ENCODE data around the gene UBL7. TPM values are rescaled to one million over a fixed set of nuclear protein-coding genes. Genes with fewer than 3 reads are reported as not detected.

UBL7 gene
- polyA plus RNA-seq, 1 donor from 2014 or later: 70.7 TPM

GRCh38 chr15:74454764-74455500 lies 6.0 kb downstream of the UBL7 start:
- H3K27ac ChIP-seq (ENCODE audit: low read length): no peak overlapping the region

GRCh38 chr15:74453925-74454763 lies 6.8 kb downstream of the UBL7 start:
- no peak overlapping the region for H3K4me2 ChIP-seq (ENCODE audit: low read length)
- H3K4me3 ChIP-seq (ENCODE audit: low read length): no peak overlapping the region
- no peaks in the 10 kb centered on the region for H3K36me3 ChIP-seq (ENCODE audit: insufficient read depth, low read length)
- H3K79me2 ChIP-seq (replicated peaks; ENCODE audit: insufficient read depth, low read length): no peaks in the 10 kb centered on the region
- H3K27ac ChIP-seq (ENCODE audit: low read length): no peak overlapping the region
- H4K20me1 ChIP-seq (ENCODE audit: insufficient read depth): no peaks in the 10 kb centered on the region
- no peaks in the 10 kb centered on the region for H3K27me3 ChIP-seq (ENCODE audit: insufficient read depth, low read depth, low read length)
- no peaks in the 10 kb centered on the region for H3K9me3 ChIP-seq (ENCODE audit: low read length)
- no peak overlapping the region for H3K9ac ChIP-seq (ENCODE audit: low read length)
- H3K9me2 ChIP-seq (ENCODE audit: insufficient read depth, low read length): no peaks in the 10 kb centered on the region
- no peaks in the 10 kb centered on the region for H3F3A ChIP-seq (ENCODE audit: insufficient read depth, low read length, poor library complexity, severe bottlenecking)
- H2AFZ ChIP-seq (ENCODE audit: low read depth, low read length): no peak overlapping the region
- TF ChIP-seq SMC3 (conservative IDR thresholded peaks at IDR 0.05; ENCODE audit: poor library complexity): no peak
- TF ChIP-seq, protein P1, sequence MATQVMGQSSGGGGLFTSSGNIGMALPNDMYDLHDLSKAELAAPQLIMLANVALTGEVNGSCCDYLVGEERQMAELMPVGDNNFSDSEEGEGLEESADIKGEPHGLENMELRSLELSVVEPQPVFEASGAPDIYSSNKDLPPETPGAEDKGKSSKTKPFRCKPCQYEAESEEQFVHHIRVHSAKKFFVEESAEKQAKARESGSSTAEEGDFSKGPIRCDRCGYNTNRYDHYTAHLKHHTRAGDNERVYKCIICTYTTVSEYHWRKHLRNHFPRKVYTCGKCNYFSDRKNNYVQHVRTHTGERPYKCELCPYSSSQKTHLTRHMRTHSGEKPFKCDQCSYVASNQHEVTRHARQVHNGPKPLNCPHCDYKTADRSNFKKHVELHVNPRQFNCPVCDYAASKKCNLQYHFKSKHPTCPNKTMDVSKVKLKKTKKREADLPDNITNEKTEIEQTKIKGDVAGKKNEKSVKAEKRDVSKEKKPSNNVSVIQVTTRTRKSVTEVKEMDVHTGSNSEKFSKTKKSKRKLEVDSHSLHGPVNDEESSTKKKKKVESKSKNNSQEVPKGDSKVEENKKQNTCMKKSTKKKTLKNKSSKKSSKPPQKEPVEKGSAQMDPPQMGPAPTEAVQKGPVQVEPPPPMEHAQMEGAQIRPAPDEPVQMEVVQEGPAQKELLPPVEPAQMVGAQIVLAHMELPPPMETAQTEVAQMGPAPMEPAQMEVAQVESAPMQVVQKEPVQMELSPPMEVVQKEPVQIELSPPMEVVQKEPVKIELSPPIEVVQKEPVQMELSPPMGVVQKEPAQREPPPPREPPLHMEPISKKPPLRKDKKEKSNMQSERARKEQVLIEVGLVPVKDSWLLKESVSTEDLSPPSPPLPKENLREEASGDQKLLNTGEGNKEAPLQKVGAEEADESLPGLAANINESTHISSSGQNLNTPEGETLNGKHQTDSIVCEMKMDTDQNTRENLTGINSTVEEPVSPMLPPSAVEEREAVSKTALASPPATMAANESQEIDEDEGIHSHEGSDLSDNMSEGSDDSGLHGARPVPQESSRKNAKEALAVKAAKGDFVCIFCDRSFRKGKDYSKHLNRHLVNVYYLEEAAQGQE (IDR thresholded peaks at IDR 0.05; ENCODE audit: borderline replicate concordance): no peak
- TF ChIP-seq EP300 (conservative IDR thresholded peaks at IDR 0.05; ENCODE audit: poor library complexity, severe bottlenecking): no peak
- TF ChIP-seq POLR2AphosphoS5 (IDR thresholded peaks at IDR 0.05): no peak
- no peak for TF ChIP-seq EZH2 (IDR thresholded peaks at IDR 0.05; ENCODE audit: borderline replicate concordance, insufficient read depth, low read length, poor library complexity, severe bottlenecking)
- no peak for TF ChIP-seq RAD21 (conservative IDR thresholded peaks at IDR 0.05)
- no peak for TF ChIP-seq TAF1 (IDR thresholded peaks at IDR 0.05; ENCODE audit: low read depth)

More at GRCh38 chr15:74454764-74455500, 6.0 kb downstream of the UBL7 start:
- H3K79me2 ChIP-seq (replicated peaks; ENCODE audit: insufficient read depth, low read length): no peaks in the 10 kb centered on the region
- H2AFZ ChIP-seq (ENCODE audit: low read depth, low read length): no peak overlapping the region
- H3F3A ChIP-seq (ENCODE audit: insufficient read depth, low read length, poor library complexity, severe bottlenecking): no peaks in the 10 kb centered on the region
- no peaks in the 10 kb centered on the region for H3K36me3 ChIP-seq (ENCODE audit: insufficient read depth, low read length)
- no peak overlapping the region for H3K9ac ChIP-seq (ENCODE audit: low read length)
- H3K27me3 ChIP-seq (ENCODE audit: insufficient read depth, low read depth, low read length): no peaks in the 10 kb centered on the region
- H3K9me2 ChIP-seq (ENCODE audit: insufficient read depth, low read length): no peaks in the 10 kb centered on the region
- no peaks in the 10 kb centered on the region for H3K9me3 ChIP-seq (ENCODE audit: low read length)
- no peak overlapping the region for H3K4me3 ChIP-seq (ENCODE audit: low read length)
- no peaks in the 10 kb centered on the region for H4K20me1 ChIP-seq (ENCODE audit: insufficient read depth)
- TF ChIP-seq POLR2AphosphoS5 (IDR thresholded peaks at IDR 0.05) (no peak), EP300 (conservative IDR thresholded peaks at IDR 0.05; ENCODE audit: poor library complexity, severe bottlenecking) (no peak), TAF1 (IDR thresholded peaks at IDR 0.05; ENCODE audit: low read depth) (no peak), EZH2 (IDR thresholded peaks at IDR 0.05; ENCODE audit: borderline replicate concordance, insufficient read depth, low read length, poor library complexity, severe bottlenecking) (no peak), SMC3 (conservative IDR thresholded peaks at IDR 0.05; ENCODE audit: poor library complexity) (no peak), MXI1 (conservative IDR thresholded peaks at IDR 0.05; ENCODE audit: poor library complexity, severe bottlenecking) (no peak), CTCF (IDR thresholded peaks at IDR 0.05; ENCODE audit: poor library complexity, severe bottlenecking) (no peak), RAD21 (conservative IDR thresholded peaks at IDR 0.05) (no peak)
- TF ChIP-seq, protein P1 (IDR thresholded peaks at IDR 0.05; ENCODE audit: borderline replicate concordance): no peak
- no peak overlapping the region for H3K4me2 ChIP-seq (ENCODE audit: low read length)

All from neural cell (in vitro differentiated cells).